ENCODE results near the gene MACROH2A2. TPM values are rescaled to one million over a fixed set of nuclear protein-coding genes. Genes with fewer than 3 reads are reported as not detected.
"Not testable (repeated sequence)": the region's sequence is repeated elsewhere in the genome, so short reads cannot be mapped to it uniquely, and the experiment has no call there.

Gene MACROH2A2
- total and polyA plus RNA-seq, 8 donors, result 8.1 to 78.7 (median 71.3) TPM

DNA sequence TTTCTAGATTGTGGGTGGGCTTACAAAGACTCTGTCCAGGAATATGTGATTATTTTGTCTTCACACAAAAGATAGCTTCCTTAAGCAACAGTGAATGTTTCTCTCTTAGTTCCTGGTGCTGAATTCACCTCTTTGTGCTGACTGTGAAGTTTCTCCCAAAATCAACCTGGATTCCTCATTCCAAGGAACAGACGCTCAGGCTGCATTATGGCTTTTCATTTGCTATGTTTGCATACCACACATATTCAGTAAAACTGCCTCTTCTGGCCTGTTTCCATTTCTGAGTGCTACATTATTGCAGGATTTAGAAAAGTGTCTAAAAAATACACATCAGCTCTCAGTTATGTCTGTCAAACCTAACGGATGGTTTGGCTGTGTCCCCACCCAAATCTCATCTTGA lies 21.5 kb downstream of the MACROH2A2 start:
- ATAC-seq, result no peak
- H3K4me3 ChIP-seq, result no peak overlapping the region
- intact Hi-C loops (cut with DNase I), result no loop called here
- H3K27me3 ChIP-seq, result no peaks in the 10 kb centered on the region
- no peaks in the 10 kb centered on the region for H3K36me3 ChIP-seq
- no peak for DNase-seq
- TF ChIP-seq, protein P1, sequence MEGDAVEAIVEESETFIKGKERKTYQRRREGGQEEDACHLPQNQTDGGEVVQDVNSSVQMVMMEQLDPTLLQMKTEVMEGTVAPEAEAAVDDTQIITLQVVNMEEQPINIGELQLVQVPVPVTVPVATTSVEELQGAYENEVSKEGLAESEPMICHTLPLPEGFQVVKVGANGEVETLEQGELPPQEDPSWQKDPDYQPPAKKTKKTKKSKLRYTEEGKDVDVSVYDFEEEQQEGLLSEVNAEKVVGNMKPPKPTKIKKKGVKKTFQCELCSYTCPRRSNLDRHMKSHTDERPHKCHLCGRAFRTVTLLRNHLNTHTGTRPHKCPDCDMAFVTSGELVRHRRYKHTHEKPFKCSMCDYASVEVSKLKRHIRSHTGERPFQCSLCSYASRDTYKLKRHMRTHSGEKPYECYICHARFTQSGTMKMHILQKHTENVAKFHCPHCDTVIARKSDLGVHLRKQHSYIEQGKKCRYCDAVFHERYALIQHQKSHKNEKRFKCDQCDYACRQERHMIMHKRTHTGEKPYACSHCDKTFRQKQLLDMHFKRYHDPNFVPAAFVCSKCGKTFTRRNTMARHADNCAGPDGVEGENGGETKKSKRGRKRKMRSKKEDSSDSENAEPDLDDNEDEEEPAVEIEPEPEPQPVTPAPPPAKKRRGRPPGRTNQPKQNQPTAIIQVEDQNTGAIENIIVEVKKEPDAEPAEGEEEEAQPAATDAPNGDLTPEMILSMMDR (IDR thresholded peaks at IDR 0.05), result no peak
- no peaks in the 10 kb centered on the region for H3K4me1 ChIP-seq
- no peaks in the 10 kb centered on the region for H3K9me3 ChIP-seq
- H3K27ac ChIP-seq, result no peak overlapping the region

DNA sequence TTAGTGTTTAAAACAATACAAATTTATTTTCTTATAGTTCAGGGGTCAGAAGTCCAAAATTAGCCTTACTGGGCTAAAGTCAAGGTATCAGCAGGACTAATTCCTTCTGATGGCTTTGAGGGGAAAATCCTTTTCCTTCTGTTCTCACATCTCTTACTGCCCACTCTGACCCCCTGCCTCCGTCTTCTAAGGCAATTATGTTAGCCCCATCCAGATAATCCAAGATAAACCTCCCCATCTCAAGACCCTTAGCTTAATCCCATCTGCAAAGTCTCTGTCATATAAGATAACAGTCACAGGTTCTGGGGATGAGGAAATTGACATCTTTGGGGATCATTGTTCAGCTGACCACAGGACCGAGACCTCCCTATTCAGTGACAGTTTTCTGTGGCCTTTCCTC lies 22.3 kb downstream of the MACROH2A2 start:
- no peak for ATAC-seq
- no peak for DNase-seq
- no peaks in the 10 kb centered on the region for H3K27me3 ChIP-seq
- H3K36me3 ChIP-seq, result no peaks in the 10 kb centered on the region
- H3K9me3 ChIP-seq, result no peaks in the 10 kb centered on the region
- TF ChIP-seq, protein P1 (IDR thresholded peaks at IDR 0.05), result no peak
- no peak overlapping the region for H3K27ac ChIP-seq
- no peak overlapping the region for H3K4me3 ChIP-seq
- no peaks in the 10 kb centered on the region for H3K4me1 ChIP-seq
- intact Hi-C loops (cut with DNase I), result no loop called here

DNA sequence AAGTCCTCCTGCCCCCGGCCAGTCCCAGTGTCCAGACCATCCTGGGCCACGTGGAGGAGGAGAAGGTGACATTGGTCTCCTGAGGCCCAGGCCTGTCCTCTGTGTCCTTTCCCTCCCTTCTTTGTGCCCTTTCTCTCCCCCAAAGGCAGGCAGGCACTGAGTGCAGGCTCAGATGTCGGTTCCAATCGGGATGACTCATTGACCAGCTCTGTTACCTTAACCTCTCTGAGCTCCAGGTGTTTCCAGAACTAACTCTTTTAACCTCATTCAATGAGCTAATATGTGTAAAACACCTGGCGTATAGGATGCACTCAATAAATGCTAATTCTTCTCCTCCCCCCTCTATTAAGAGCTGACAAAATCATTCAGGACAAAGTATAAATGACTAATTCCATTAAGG lies 25.7 kb downstream of the MACROH2A2 start:
- Histone ChIP-seq H3K27ac (no peak overlapping the region), H3K9me3 (no peaks in the 10 kb centered on the region), H3K27me3 (no peaks in the 10 kb centered on the region), H3K36me3 (no peaks in the 10 kb centered on the region), H3K4me1 (no peaks in the 10 kb centered on the region), H3K4me3 (no peak overlapping the region)
- no peak for DNase-seq
- no peak for ATAC-seq
- intact Hi-C loops (cut with DNase I), result no loop called here
- TF ChIP-seq, protein P1 (IDR thresholded peaks at IDR 0.05), result no peak

DNA sequence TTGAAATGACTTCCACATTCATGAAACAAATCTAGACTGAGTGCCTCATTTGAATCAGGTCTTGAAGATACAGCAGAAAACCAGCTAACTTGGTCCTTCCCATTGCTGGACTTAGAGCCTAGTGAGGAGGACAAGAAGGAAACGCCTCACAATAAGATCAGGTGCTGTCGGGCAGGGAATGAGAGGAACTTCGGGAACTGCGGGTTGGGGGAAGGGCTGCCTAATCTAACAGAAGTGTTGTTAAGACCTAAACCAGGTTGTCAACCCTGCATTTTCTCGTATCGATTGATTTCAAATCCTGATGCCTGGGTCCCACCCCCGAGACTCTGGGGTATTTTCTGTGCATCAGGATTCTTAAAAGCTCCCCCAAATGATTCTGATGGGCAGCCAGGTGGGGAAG lies 26.3 kb downstream of the MACROH2A2 start:
- TF ChIP-seq, protein P1 (IDR thresholded peaks at IDR 0.05), result no peak
- ATAC-seq, result no peak

DNA sequence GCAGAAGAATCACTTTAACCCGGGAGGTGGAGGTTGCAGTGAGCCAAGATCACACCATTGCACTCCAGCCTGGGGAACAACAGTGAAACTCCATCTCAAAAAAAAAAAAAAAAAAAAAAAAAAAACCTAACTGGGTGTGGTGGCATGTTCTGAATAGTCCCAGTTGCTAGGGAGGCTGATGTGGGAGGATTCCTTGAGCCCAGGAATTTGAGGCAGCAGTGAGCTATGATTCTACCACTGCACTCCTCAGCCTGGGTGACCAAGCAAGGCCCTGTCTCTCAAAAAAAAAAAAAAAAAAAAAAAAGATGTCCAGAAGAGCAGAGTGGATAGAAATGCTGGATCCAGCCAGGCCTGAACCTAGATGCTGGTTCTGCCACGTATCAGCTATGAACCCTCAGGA lies 28.1 kb downstream of the MACROH2A2 start:
- H3K9me3 ChIP-seq; H3K27ac ChIP-seq; H3K27me3 ChIP-seq; H3K36me3 ChIP-seq; ATAC-seq; H3K4me3 ChIP-seq; H3K4me1 ChIP-seq; DNase-seq; intact Hi-C loops (cut with DNase I): not testable (repeated sequence)

More for the DNA sequence above, 26.3 kb downstream of the MACROH2A2 start:
- DNase-seq, result no peak
- Histone ChIP-seq H3K27me3 (no peaks in the 10 kb centered on the region), H3K4me3 (no peak overlapping the region), H3K36me3 (no peaks in the 10 kb centered on the region), H3K4me1 (no peaks in the 10 kb centered on the region), H3K27ac (no peak overlapping the region), H3K9me3 (no peaks in the 10 kb centered on the region)
- intact Hi-C loops (cut with DNase I), result no loop called here

DNA sequence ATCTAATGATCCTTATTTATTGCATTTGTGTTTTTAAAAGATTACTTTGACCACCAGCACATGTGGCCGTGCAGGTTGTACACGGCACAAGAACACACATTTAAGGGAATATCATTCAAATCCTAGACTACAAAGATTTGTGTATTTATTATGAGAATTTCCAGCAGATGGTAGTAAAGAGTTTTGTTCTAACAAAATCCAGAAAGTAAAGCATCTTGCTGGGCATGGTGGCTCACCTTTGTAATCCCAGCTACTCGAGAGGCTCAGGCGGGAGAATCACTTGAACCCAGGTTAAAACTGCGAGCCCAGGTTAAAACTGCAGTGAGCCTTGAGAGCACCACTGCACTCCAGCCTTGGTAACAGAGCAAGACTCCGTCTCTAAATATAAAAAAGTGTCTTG lies 31.5 kb downstream of the MACROH2A2 start:
- DNase-seq, result no peak
- Histone ChIP-seq H3K4me3 (no peak overlapping the region), H3K36me3 (no peaks in the 10 kb centered on the region), H3K4me1 (no peaks in the 10 kb centered on the region), H3K9me3 (no peaks in the 10 kb centered on the region), H3K27me3 (no peaks in the 10 kb centered on the region), H3K27ac (no peak overlapping the region)
- TF ChIP-seq, protein P1 (IDR thresholded peaks at IDR 0.05), result no peak
- intact Hi-C loops (cut with DNase I), result no loop called here
- ATAC-seq, result no peak
